ENCODE measurements around the gene INPP4A.

The INPP4A gene

DNA sequence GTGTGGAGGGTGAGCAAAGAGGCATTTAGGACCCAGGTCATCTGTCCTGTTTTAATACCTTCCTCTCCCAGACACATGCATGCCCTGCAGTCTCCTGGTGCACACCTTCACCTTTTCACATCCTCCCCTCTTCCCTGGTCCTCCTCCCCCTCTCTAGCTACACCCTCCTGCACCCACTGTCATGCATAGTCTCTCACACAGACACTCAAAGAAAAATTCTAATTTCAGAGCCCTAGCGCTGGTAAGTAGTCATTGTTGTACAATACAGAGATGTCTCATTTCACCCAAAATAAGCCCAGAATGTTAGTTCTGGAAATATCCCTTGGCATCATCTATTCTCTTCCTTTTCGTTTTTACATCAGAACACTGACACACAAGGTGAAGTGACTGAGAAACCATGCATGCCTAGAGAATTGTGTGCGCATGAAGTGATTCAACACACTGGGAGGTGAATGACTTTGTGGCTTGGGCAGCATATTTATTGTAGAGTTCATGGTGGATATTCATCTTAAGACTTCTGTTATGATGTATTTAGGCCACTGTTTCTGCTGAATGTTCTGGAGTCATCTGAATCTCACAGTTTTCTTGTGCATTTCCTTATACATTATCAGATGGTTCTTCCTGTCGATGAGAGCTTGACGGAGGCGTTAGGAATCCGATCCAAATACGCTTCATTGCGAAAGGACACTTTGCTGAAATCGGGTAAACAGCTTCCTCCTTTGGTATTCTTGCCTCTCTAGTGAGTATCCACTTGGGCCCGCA is 93.8 kb downstream of the INPP4A start:
- H3K36me3 ChIP-seq (replicated peaks; ENCODE audit: low read depth, low read length), result peaks cover 7% of the 10 kb centered on the region
- H3K27ac ChIP-seq (ENCODE audit: low read length), result no peak overlapping the region

DNA sequence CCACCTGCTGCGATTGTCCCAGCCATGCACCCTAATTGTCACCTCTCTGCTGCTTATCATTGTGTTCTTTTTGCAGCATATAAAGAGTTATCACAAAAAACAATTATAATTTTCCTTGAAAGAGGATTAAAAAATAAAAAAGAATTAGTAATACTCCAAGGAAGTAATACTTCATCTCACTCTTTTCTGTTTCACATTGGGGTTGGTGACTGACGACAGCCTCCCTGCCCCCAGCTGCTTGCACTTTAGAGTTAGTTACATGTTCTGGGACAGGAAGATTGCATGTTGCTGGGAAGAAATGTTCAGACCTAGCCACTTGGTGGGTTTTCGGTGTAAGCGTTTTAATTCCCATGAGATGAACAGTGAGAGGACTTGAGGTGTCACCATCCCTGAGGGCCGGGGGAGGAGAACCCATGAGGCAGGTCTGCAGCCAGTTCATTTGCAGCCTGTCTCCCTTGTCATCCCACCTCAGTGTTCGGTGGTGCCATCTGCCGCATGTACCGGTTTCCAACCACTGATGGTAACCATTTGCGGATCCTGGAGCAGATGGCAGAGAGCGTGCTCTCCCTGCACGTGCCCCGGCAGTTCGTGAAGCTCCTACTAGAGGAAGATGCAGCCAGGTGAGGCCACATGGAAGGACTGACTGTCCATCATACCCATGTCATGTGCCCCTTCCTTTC is 94.5 kb downstream of the INPP4A start:
- peaks cover 8% of the 10 kb centered on the region for H3K36me3 ChIP-seq (replicated peaks; ENCODE audit: low read depth, low read length)
- H2AFZ ChIP-seq (ENCODE audit: low read depth, low read length), result no peak overlapping the region
- H3K27me3 ChIP-seq (ENCODE audit: low read depth, low read length), result no peaks in the 10 kb centered on the region

More for the DNA sequence above, 93.8 kb downstream of the INPP4A start:
- H3K9me3 ChIP-seq (ENCODE audit: insufficient read depth, low read length), result no peaks in the 10 kb centered on the region
- no peak overlapping the region for H3K4me2 ChIP-seq (ENCODE audit: low read length)
- no peak overlapping the region for H3K9ac ChIP-seq (ENCODE audit: low read length)
- no peak overlapping the region for H2AFZ ChIP-seq (ENCODE audit: low read depth, low read length)
- no peaks in the 10 kb centered on the region for H3K27me3 ChIP-seq (ENCODE audit: low read depth, low read length)
- no peaks in the 10 kb centered on the region for H3K79me2 ChIP-seq (ENCODE audit: low read length)
- H3K4me3 ChIP-seq (ENCODE audit: low read length), result no peak overlapping the region
- peaks cover 6% of the 10 kb centered on the region for H3K4me1 ChIP-seq (ENCODE audit: low read length)
- TF ChIP-seq EZH2phosphoT487 (IDR thresholded peaks at IDR 0.05; ENCODE audit: low read depth), result no peak
- TF ChIP-seq, protein P1, sequence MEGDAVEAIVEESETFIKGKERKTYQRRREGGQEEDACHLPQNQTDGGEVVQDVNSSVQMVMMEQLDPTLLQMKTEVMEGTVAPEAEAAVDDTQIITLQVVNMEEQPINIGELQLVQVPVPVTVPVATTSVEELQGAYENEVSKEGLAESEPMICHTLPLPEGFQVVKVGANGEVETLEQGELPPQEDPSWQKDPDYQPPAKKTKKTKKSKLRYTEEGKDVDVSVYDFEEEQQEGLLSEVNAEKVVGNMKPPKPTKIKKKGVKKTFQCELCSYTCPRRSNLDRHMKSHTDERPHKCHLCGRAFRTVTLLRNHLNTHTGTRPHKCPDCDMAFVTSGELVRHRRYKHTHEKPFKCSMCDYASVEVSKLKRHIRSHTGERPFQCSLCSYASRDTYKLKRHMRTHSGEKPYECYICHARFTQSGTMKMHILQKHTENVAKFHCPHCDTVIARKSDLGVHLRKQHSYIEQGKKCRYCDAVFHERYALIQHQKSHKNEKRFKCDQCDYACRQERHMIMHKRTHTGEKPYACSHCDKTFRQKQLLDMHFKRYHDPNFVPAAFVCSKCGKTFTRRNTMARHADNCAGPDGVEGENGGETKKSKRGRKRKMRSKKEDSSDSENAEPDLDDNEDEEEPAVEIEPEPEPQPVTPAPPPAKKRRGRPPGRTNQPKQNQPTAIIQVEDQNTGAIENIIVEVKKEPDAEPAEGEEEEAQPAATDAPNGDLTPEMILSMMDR (IDR thresholded peaks at IDR 0.05; ENCODE audit: low read depth, low read length), result no peak
- no peaks in the 10 kb centered on the region; the same call in 1 of the 2 replicates for H4K20me1 ChIP-seq (ENCODE audit: insufficient read depth, low read length)

DNA sequence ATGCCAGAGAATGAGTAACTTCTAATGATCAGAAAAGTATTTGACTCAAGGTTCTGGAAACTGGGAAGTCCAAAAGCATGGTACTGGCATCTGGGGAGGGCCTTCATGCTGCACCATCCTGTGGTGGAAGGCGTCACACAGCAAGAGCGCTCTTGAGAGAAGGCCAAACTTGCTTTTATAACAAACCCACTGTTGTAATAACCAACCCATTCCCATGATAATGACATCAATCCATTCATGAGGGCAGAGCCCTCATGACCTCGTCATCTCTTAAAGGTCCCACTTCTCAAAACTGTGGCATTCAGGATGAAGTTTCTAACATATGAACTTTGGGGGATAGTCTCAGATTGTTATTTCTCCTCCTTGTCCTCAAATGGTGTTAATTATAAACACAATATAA is 95.9 kb downstream of the INPP4A start:
- H3K79me2 ChIP-seq (ENCODE audit: low read length), result no peaks in the 10 kb centered on the region
- H3K9ac ChIP-seq (ENCODE audit: low read length), result no peak overlapping the region
- H2AFZ ChIP-seq (ENCODE audit: low read depth, low read length), result no peak overlapping the region
- H3K4me1 ChIP-seq (ENCODE audit: low read length), result peaks cover 6% of the 10 kb centered on the region
- H3K27me3 ChIP-seq (ENCODE audit: low read depth, low read length), result no peaks in the 10 kb centered on the region
- H3K36me3 ChIP-seq (replicated peaks; ENCODE audit: low read depth, low read length), result peaks cover 8% of the 10 kb centered on the region
- H3K4me3 ChIP-seq (ENCODE audit: low read length), result no peak overlapping the region
- no peaks in the 10 kb centered on the region; the same call in 1 of the 2 replicates for H4K20me1 ChIP-seq (ENCODE audit: insufficient read depth, low read length)
- H3K27ac ChIP-seq (ENCODE audit: low read length), result no peak overlapping the region
- no peak for TF ChIP-seq EZH2phosphoT487 (IDR thresholded peaks at IDR 0.05; ENCODE audit: low read depth)
- TF ChIP-seq, protein P1 (IDR thresholded peaks at IDR 0.05; ENCODE audit: low read depth, low read length), result no peak
- H3K4me2 ChIP-seq (ENCODE audit: low read length), result no peak overlapping the region
- H3K9me3 ChIP-seq (ENCODE audit: insufficient read depth, low read length), result no peaks in the 10 kb centered on the region

More for the DNA sequence above, 94.5 kb downstream of the INPP4A start:
- TF ChIP-seq, protein P1 (IDR thresholded peaks at IDR 0.05; ENCODE audit: low read depth, low read length), result no peak
- TF ChIP-seq EZH2phosphoT487 (IDR thresholded peaks at IDR 0.05; ENCODE audit: low read depth), result no peak
- Histone ChIP-seq H3K9ac (ENCODE audit: low read length) (no peak overlapping the region), H3K79me2 (ENCODE audit: low read length) (no peaks in the 10 kb centered on the region), H3K4me1 (ENCODE audit: low read length) (peaks cover 6% of the 10 kb centered on the region), H4K20me1 (ENCODE audit: insufficient read depth, low read length) (no peaks in the 10 kb centered on the region; the same call in 1 of the 2 replicates), H3K4me3 (ENCODE audit: low read length) (no peak overlapping the region), H3K27ac (ENCODE audit: low read length) (no peak overlapping the region), H3K4me2 (ENCODE audit: low read length) (no peak overlapping the region), H3K9me3 (ENCODE audit: insufficient read depth, low read length) (no peaks in the 10 kb centered on the region)

DNA sequence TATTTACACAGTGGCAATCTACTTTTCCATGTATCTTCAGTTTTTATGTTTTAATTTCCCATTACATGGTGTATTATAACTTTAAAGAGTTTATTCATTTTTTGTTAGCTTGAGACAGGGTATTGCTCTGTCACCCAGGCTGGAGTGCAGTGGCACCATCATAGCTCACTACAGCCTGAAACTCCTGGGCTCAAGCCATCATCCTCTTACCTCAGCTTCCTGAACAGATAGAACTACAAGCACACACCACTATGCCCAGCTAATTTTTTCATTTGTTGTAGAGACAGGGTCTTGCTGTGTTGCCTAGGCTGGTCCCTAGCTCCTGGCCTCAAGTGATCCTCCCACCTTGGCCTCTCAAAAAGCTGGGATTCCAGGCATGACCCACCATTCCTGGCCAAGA is 96.8 kb downstream of the INPP4A start:
- Histone ChIP-seq H2AFZ (ENCODE audit: low read depth, low read length) (no peak overlapping the region), H3K27ac (ENCODE audit: low read length) (no peak overlapping the region), H3K4me3 (ENCODE audit: low read length) (no peak overlapping the region), H4K20me1 (ENCODE audit: insufficient read depth, low read length) (no peaks in the 10 kb centered on the region; the same call in 1 of the 2 replicates), H3K9me3 (ENCODE audit: insufficient read depth, low read length) (no peaks in the 10 kb centered on the region), H3K4me1 (ENCODE audit: low read length) (peaks cover 6% of the 10 kb centered on the region), H3K27me3 (ENCODE audit: low read depth, low read length) (no peaks in the 10 kb centered on the region), H3K36me3 (replicated peaks; ENCODE audit: low read depth, low read length) (peaks cover 8% of the 10 kb centered on the region), H3K79me2 (ENCODE audit: low read length) (no peaks in the 10 kb centered on the region), H3K4me2 (ENCODE audit: low read length) (no peak overlapping the region), H3K9ac (ENCODE audit: low read length) (no peak overlapping the region)
- TF ChIP-seq, protein P1 (IDR thresholded peaks at IDR 0.05; ENCODE audit: low read depth, low read length), result no peak
- no peak for TF ChIP-seq EZH2phosphoT487 (IDR thresholded peaks at IDR 0.05; ENCODE audit: low read depth)

Data from OCI-LY3 (cell line).